Endothelial cell of umbilical vein (primary cell): ENCODE results near the gene NOL12. TPM values are rescaled to one million over a fixed set of nuclear protein-coding genes. Genes with fewer than 3 reads are reported as not detected.

Experiments
- BruUV-seq: library from RNA; stranded (reverse); fragments of 400-500 nt; replicated peaks from 2 replicates; lab custom pipeline; 2021; lab: Mats Ljungman, UMichigan
- CTCF ChIA-PET: fragments of 300-600, 350-600 bp; sonication (Branson Sonifier 250); formaldehyde crosslinking; loops from one replicate; lab custom pipeline; 2021; ENCODE audit warnings: antibody characterized with exemption, inconsistent platforms; lab: Charles Lee
- POLR2A ChIA-PET: fragments of 300-600, 350-600 bp; sonication (Branson Sonifier 250); formaldehyde crosslinking; loops from one replicate; lab custom pipeline; 2021; ENCODE audit warnings: antibody characterized with exemption, inconsistent platforms; lab: Charles Lee
- DNase-seq: peaks from one replicate; pipeline ENCODE4 v3.0.0-alpha.2; 2011; ENCODE audit warnings: low read depth, low spot score
- FAIRE-seq: peaks from 2 replicates; lab custom pipeline; 2011; peaks lifted over from hg19 to GRCh38; lab: Jason Lieb, UNC
- H2AFZ ChIP-seq: 2 replicates; pipeline ENCODE4 v1.6.0; 2012; ENCODE audit warnings: low read depth, low read length, control low read depth, inconsistent platforms
- H3K27ac ChIP-seq: 2 replicates; pipeline ENCODE4 v1.5.1; 2011; ENCODE audit warnings: low read depth, mild to moderate bottlenecking, control low read depth, low read length, moderate library complexity; ENCODE audit not compliant: insufficient read depth
- H3K27me3 ChIP-seq, 2 experiments: 2 replicates each; pipeline versions ENCODE4 v1.6.0 to v1.6.1; 2011; ENCODE audit warnings: low read length in 2 of 2, mixed read lengths in 1 of 2; ENCODE audit not compliant: control insufficient read depth in 2 of 2, insufficient read depth in 2 of 2
- H3K36me3 ChIP-seq, 2 experiments: 2 replicates in 1 of 2; 3 replicates in 1 of 2; pipeline ENCODE4 v1.5.1; 2011; ENCODE audit warnings: low read length in 2 of 2, mild to moderate bottlenecking in 1 of 2, moderate library complexity in 1 of 2; ENCODE audit not compliant: control insufficient read depth in 2 of 2, insufficient read depth in 2 of 2; ENCODE audit errors: extremely low read depth in 1 of 2
- H3K4me1 ChIP-seq: 3 replicates; pipeline ENCODE4 v1.5.1; 2011; ENCODE audit warnings: mild to moderate bottlenecking, low read length; ENCODE audit not compliant: control insufficient read depth, insufficient read depth; ENCODE audit errors: extremely low read depth
- H3K4me2 ChIP-seq: 2 replicates; pipeline ENCODE4 v1.6.1; 2011; ENCODE audit warnings: low read length, control low read depth, mixed read lengths; ENCODE audit not compliant: insufficient read depth
- H3K4me3 ChIP-seq, 3 experiments: fragments of 200-600 bp in 1 of 3; sonication (generic), shearing (Covaris generic) in 1 of 3; replicated peaks in 1 of 3; 2 replicates each; pipeline ENCODE4 v1.5.1; 2011 to 2016; ENCODE audit warnings: control low read depth in 3 of 3, low read length in 3 of 3, mild to moderate bottlenecking in 2 of 3, inconsistent platforms in 1 of 3, low read depth in 1 of 3, moderate library complexity in 1 of 3; ENCODE audit not compliant: insufficient read depth in 1 of 3
- H3K79me2 ChIP-seq: 2 replicates; pipeline ENCODE4 v1.6.0; 2012; ENCODE audit warnings: low read length, inconsistent platforms; ENCODE audit not compliant: control insufficient read depth, insufficient read depth
- H3K9ac ChIP-seq: replicated peaks from 2 replicates; pipeline ENCODE3; 2011; ENCODE audit warnings: low read length, control low read depth; ENCODE audit not compliant: insufficient read depth; ENCODE audit errors: extremely low read depth
- H3K9me1 ChIP-seq: replicated peaks from 3 replicates; pipeline ENCODE4 v1.6.0; 2011; ENCODE audit warnings: mild to moderate bottlenecking, low read length; ENCODE audit not compliant: control insufficient read depth, insufficient read depth; ENCODE audit errors: extremely low read depth
- H3K9me3 ChIP-seq: replicated peaks from 2 replicates; pipeline ENCODE4 v1.5.1; 2012; ENCODE audit warnings: low read length, inconsistent platforms; ENCODE audit not compliant: control insufficient read depth, insufficient read depth
- H4K20me1 ChIP-seq: replicated peaks from 2 replicates; pipeline ENCODE3; 2011; ENCODE audit warnings: mild to moderate bottlenecking, low read length; ENCODE audit not compliant: control insufficient read depth, insufficient read depth; ENCODE audit errors: extremely low read depth
- EZH2 ChIP-seq: IDR thresholded peaks from 2 replicates; pipeline ENCODE4 v1.6.1; 2012; ENCODE audit warnings: borderline replicate concordance, low read depth, mild to moderate bottlenecking, moderate library complexity, low read length, inconsistent platforms; ENCODE audit not compliant: severe bottlenecking
- FOS ChIP-seq: IDR thresholded peaks from 2 replicates; pipeline ENCODE4 v1.6.1; 2011; ENCODE audit warnings: mild to moderate bottlenecking, low read length, moderate library complexity, borderline replicate concordance; ENCODE audit not compliant: insufficient read depth
- GATA2 ChIP-seq: IDR thresholded peaks from 2 replicates; pipeline ENCODE4 v1.7.0; 2011; ENCODE audit warnings: low read depth, mild to moderate bottlenecking, moderate library complexity, mixed read lengths, low read length; ENCODE audit not compliant: insufficient read length, insufficient read depth
- JUN ChIP-seq: IDR thresholded peaks from 2 replicates; pipeline ENCODE4 v1.6.1; 2011; ENCODE audit warnings: borderline replicate concordance, low read depth; ENCODE audit not compliant: insufficient read length, insufficient read depth
- MYC ChIP-seq: IDR thresholded peaks from one replicate; pipeline ENCODE4 v1.6.1; 2011; ENCODE audit warnings: mild to moderate bottlenecking, low read depth, low read length
- POLR2A ChIP-seq: IDR thresholded peaks from 2 replicates; pipeline ENCODE4 v1.6.1; 2012; ENCODE audit warnings: low read depth, mild to moderate bottlenecking, control low read depth, low read length
- POLR2AphosphoS5 ChIP-seq: IDR thresholded peaks from 2 replicates; pipeline ENCODE4 v1.6.1; 2012; ENCODE audit warnings: low read depth, mild to moderate bottlenecking, control low read depth, low read length, moderate library complexity; ENCODE audit not compliant: insufficient read depth
- dilution Hi-C: fragments of 300-500 bp; cut with MboI; formaldehyde crosslinking; loops from one replicate; pipeline ENCODE4 v1.15.0; 2019; ENCODE audit warnings: low sequenced_read_pairs; ENCODE audit not compliant: extremely low pct_ligation_motif_present
- intact Hi-C: fragments of 100-400 bp; cut with micrococcal nuclease; formaldehyde crosslinking; loops from one replicate; pipeline ENCODE4 v1.10.0; 2022
- polyA plus RNA-seq, 4 experiments: library from polyadenylated mRNA; depleted of rRNA in 3 of 4; stranded (reverse) in 3 of 4; unstranded in 1 of 4; fragments of >200 nt; gene quantifications; 2 replicates each; pipeline versions ENCODE4 v1.2.1 to v1.2.3, GENCODE V29; 2011 to 2012; ENCODE audit warnings: missing spikeins in 1 of 4
- total RNA-seq: library from RNA; stranded (reverse); gene quantifications from 2 replicates; pipeline ENCODE4 v1.2.3, GENCODE V29; 2021
- TF ChIP-seq, protein P1 (sequence below), 2 donors: IDR thresholded peaks; 1 replicate in 1 of 2; 2 replicates in 1 of 2; pipeline ENCODE4 v1.5.1; 2011; ENCODE audit warnings: low read length in 2 of 2, mild to moderate bottlenecking in 2 of 2, moderate library complexity in 2 of 2, control low read depth in 1 of 2, inconsistent platforms in 1 of 2, low read depth in 1 of 2; ENCODE audit not compliant: insufficient read depth in 1 of 2; ENCODE audit errors: extremely low read depth in 1 of 2
- TF ChIP-seq, protein P2 (sequence below): IDR thresholded peaks from 2 replicates; pipeline ENCODE4 v1.6.1; 2011; ENCODE audit not compliant: insufficient read depth, insufficient read length

Gene NOL12
- total and polyA plus RNA-seq, 2 donors (not counting 3 experiments of a cell fraction or from before 2014, with no cell fraction given), result 23.2 to 29.1 TPM

DNA sequence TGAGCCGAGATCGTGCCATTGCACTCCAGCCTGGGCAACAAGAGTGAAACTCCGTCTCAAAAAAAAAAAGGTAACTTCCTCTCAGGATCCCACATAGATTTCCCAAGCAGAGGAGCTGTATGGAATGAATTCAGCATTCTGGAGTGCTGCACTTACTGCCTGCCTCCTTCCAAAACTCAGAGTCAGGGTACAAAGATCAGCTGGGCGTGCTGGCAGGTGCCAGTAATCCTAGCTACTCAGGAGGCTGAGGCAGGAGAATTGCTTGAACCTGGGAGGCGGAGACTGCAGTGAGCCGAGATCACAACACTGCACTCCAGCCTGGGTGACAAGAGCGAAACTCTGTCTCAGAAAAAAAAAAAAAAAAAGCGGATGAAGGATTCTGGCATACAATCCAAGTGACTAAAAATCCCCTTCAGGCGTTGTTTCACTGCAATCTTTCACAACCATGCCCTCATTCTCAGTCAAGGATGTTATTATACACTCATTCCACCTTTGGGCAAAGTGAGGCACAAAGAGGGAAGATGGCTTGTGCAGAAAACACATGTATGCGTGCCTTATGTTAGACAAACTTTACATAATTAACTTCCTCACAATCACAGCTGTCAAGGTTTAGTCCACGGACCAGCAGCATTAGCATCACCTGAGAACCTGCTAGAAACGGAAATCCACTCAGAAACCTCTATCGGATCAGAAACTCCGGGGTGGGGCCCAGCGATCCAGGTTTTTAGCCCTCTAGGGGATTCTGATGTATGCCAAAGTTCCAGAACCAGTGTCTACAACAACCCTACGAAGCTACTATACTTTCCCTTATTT, 1.1 kb upstream of the NOL12 start:
- dilution Hi-C loops, result no loop called here
- BruUV-seq, result no TSS peak
- Histone ChIP-seq H3K36me3 (peaks cover 5 to 9% of the 10 kb centered on the region in 2 experiments), H3K27me3 (no peaks in the 10 kb centered on the region), H3K79me2 (peaks cover 16% of the 10 kb centered on the region), H3K9me1 (no peaks in the 10 kb centered on the region), H2AFZ (no peak overlapping the region), H3K4me1 (peaks cover 5% of the 10 kb centered on the region), H3K9me3 (no peaks in the 10 kb centered on the region), H3K4me2 (no peak overlapping the region), H4K20me1 (no peaks in the 10 kb centered on the region), H3K9ac (no peak overlapping the region), H3K27ac (no peak overlapping the region), H3K4me3 (no peak overlapping the region)
- DNase-seq (no peak), FAIRE-seq (no peak)
- intact Hi-C loops, result no loop called here
- TF ChIP-seq GATA2 (no peak), POLR2AphosphoS5 (no peak), FOS (no peak), MYC (no peak), POLR2A (no peak), JUN (no peak), EZH2 (no peak)
- TF ChIP-seq, protein P1, sequence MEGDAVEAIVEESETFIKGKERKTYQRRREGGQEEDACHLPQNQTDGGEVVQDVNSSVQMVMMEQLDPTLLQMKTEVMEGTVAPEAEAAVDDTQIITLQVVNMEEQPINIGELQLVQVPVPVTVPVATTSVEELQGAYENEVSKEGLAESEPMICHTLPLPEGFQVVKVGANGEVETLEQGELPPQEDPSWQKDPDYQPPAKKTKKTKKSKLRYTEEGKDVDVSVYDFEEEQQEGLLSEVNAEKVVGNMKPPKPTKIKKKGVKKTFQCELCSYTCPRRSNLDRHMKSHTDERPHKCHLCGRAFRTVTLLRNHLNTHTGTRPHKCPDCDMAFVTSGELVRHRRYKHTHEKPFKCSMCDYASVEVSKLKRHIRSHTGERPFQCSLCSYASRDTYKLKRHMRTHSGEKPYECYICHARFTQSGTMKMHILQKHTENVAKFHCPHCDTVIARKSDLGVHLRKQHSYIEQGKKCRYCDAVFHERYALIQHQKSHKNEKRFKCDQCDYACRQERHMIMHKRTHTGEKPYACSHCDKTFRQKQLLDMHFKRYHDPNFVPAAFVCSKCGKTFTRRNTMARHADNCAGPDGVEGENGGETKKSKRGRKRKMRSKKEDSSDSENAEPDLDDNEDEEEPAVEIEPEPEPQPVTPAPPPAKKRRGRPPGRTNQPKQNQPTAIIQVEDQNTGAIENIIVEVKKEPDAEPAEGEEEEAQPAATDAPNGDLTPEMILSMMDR (IDR thresholded peaks at IDR 0.05; ENCODE audit: extremely low read depth in 1 of 2, insufficient read depth in 1 of 2, low read depth in 1 of 2, low read length in 2 of 2), result no peak
- TF ChIP-seq, protein P2, sequence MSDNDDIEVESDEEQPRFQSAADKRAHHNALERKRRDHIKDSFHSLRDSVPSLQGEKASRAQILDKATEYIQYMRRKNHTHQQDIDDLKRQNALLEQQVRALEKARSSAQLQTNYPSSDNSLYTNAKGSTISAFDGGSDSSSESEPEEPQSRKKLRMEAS, result no peak
- POLR2A ChIA-PET, result no interaction called here
- CTCF ChIA-PET, result interaction anchor here (8.4 to 8.7 kb wide), 2 partner anchors 24 to 42 kb away, joined by 220 to 307 read pairs; partner anchors contain the start of gene PDXP
